Epithelial cell of proximal tubule (primary cell): ENCODE results near the gene GRID1. TPM values are rescaled to one million over a fixed set of nuclear protein-coding genes. Genes with fewer than 3 reads are reported as not detected.

ENCODE experiments used
- DNase-seq: peaks from one replicate; pipeline ENCODE4 v3.0.0-alpha.2; 2011; ENCODE audit warnings: low read depth
- H3K4me3 ChIP-seq: 2 replicates; pipeline ENCODE4 v1.5.1; 2011; ENCODE audit warnings: low read depth, mild to moderate bottlenecking, low read length
- total RNA-seq: library from RNA; depleted of rRNA; stranded (reverse); fragments of >200 nt; gene quantifications from 2 replicates; pipeline ENCODE4 v1.2.3, GENCODE V29; 2015
- TF ChIP-seq, protein P1 (sequence below): conservative IDR thresholded peaks from 2 replicates; pipeline ENCODE4 v1.5.1; 2012; ENCODE audit warnings: low read depth, mild to moderate bottlenecking, low read length

The GRID1 gene
- total RNA-seq, 1 donor from 2014 or later, result 0.52 TPM

DNA sequence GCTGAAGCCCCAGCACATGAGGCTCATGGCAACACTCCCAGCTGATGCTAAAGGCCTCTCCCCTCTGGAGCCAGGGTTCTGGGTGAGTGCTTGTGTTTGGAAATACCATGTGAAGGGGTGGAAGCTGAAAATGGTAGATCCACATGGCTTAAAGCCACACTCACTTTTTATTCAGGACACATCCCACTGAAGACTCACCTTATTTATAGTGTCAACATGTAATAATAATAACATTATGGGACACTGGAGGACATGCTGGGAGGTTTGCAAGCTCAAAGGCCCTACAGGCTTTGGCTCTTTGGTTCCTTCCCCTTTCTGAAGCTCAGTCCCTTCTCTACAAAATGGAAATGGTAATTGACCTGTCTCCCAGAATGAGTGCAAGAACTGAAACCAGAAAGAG lies 318.0 kb downstream of the GRID1 start:
- TF ChIP-seq, protein P1, sequence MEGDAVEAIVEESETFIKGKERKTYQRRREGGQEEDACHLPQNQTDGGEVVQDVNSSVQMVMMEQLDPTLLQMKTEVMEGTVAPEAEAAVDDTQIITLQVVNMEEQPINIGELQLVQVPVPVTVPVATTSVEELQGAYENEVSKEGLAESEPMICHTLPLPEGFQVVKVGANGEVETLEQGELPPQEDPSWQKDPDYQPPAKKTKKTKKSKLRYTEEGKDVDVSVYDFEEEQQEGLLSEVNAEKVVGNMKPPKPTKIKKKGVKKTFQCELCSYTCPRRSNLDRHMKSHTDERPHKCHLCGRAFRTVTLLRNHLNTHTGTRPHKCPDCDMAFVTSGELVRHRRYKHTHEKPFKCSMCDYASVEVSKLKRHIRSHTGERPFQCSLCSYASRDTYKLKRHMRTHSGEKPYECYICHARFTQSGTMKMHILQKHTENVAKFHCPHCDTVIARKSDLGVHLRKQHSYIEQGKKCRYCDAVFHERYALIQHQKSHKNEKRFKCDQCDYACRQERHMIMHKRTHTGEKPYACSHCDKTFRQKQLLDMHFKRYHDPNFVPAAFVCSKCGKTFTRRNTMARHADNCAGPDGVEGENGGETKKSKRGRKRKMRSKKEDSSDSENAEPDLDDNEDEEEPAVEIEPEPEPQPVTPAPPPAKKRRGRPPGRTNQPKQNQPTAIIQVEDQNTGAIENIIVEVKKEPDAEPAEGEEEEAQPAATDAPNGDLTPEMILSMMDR, result no peak
- no peak overlapping the region for H3K4me3 ChIP-seq
- DNase-seq, result no peak

- no peak for DNase-seq
- TF ChIP-seq, protein P1, result no peak
- H3K4me3 ChIP-seq, result no peak overlapping the region
These were observed 319.0 kb downstream of the GRID1 start for GRCh38 chr10:86047588-86047987.

GRCh38 chr10:86046845-86047460 lies 319.6 kb downstream of the GRID1 start:
- DNase-seq, result no peak
- H3K4me3 ChIP-seq, result no peak overlapping the region
- TF ChIP-seq, protein P1, result no peak

GRCh38 chr10:86045896-86046295 lies 320.7 kb downstream of the GRID1 start:
- TF ChIP-seq, protein P1, result no peak

DNA sequence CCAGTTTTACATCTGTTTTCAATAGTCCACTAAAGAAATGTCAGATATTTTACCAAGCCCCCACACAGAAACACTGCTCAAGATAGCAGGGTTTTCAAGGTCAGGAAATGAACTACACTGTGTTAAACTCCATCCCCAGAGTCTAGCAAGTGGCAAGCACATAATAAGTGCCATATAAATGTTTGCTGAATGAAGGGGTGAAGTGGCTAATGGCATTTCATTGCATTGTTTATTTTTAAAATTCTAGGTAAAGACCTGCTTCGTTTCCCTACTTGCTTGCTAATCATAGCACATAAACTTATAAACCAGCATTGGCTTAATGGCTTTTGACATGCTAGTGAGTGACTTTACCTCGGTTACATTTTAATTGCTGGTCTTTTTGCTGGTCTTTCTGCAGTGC lies 322.6 kb downstream of the GRID1 start:
- no peak overlapping the region for H3K4me3 ChIP-seq
- TF ChIP-seq, protein P1, result no peak
- DNase-seq, result no peak

More at GRCh38 chr10:86045896-86046295, 320.7 kb downstream of the GRID1 start:
- no peak for DNase-seq
- H3K4me3 ChIP-seq, result no peak overlapping the region

DNA sequence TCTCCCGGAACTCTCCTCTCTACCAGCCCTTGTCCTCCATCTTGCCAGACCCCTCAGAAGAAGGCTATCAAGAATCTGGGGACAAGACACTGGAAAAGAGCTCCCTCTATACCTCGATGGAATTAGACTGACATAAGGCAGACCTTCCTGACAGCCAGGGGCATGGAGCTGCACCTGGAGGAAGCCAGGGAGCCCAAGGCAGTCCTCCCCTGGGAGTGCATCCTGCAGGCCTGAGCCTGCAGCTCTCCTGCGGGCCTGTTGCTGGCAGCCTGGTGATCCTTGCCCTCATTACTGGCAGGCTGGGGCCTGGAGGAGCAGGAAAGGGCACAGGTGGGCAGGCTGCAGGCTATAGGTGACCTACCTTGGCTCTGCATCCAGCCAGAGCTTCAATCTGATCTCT lies 323.4 kb downstream of the GRID1 start:
- TF ChIP-seq, protein P1, result no peak
- no peak for DNase-seq
- H3K4me3 ChIP-seq, result no peak overlapping the region

- no peak overlapping the region for H3K4me3 ChIP-seq
- TF ChIP-seq, protein P1, result no peak
- DNase-seq, result no peak
These were observed 324.4 kb downstream of the GRID1 start for GRCh38 chr10:86042161-86042560.
